ENCODE results near the gene COL6A5. TPM values are rescaled to one million over a fixed set of nuclear protein-coding genes. Genes with fewer than 3 reads are reported as not detected.

The COL6A5 gene
- total and polyA plus RNA-seq, 10 of the 15 experiments (the other 5 are each of a cell fraction or from before 2014, with no cell fraction given): 0.04 to 0.11 TPM; not detected in 8

DNA sequence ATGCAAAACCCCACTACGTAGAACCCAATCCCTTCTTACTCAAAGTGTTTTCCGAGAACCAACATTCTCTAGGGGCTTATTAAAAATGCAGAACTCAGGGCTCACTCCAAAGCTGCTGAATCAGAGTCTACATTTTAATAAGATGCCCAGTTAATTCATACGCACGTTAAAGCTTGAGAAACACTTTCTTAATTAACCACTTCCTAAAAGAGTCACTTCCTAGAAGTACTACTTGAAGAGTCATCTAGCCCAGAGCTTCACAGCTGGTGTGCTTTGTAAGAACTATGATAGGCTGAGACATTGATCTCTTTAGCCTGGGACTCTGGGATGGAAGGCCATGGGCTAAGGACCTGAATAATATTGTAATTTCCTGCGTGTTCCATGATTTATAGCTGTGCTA lies 9.0 kb downstream of the COL6A5 start:
- no peak overlapping the region for H3K4me2 ChIP-seq (ENCODE audit: control insufficient read depth, insufficient read depth)
- no TSS peak for BruUV-seq (replicated peaks)

More for the DNA sequence above, 9.0 kb downstream of the COL6A5 start:
- Histone ChIP-seq H3K4me3 (no peak overlapping the region), H3K27ac (ENCODE audit: control insufficient read depth, insufficient read depth) (no peak overlapping the region), H3K27me3 (replicated peaks in 1 of 2; ENCODE audit: control insufficient read depth in 2 of 2, insufficient read depth in 2 of 2, low read length in 1 of 2) (no peaks in the 10 kb centered on the region), H3K4me1 (ENCODE audit: control insufficient read depth, insufficient read depth, low read length) (no peaks in the 10 kb centered on the region), H4K20me1 (ENCODE audit: control insufficient read depth, insufficient read depth) (no peaks in the 10 kb centered on the region), H3K36me3 (ENCODE audit: control insufficient read depth in 2 of 2, insufficient read depth in 2 of 2, low read length in 1 of 2) (no peaks in the 10 kb centered on the region), H3K9ac (ENCODE audit: control insufficient read depth, insufficient read depth, low read length) (no peak overlapping the region), H3K9me3 (replicated peaks; ENCODE audit: control insufficient read depth, insufficient read depth, low read length) (no peaks in the 10 kb centered on the region), H3K79me2 (ENCODE audit: control insufficient read depth, insufficient read depth, low read length) (no peaks in the 10 kb centered on the region), H2AFZ (ENCODE audit: control insufficient read depth, low read depth, low read length) (no peak overlapping the region)
- in situ Hi-C loops (cut with MboI) (no loop called here), intact Hi-C loops (cut with micrococcal nuclease; ENCODE audit: unreplicated experiment) (no loop called here)
- ChIA-PET CTCF (no interaction called here), RAD21 (ENCODE audit: unreplicated experiment) (no interaction called here), SMC1A (ENCODE audit: uncharacterized antibody, unreplicated experiment) (interaction anchor here (1.0 kb wide), 1 partner anchor 15 kb away, joined by 3 read pairs; no protein-coding TSS in a partner anchor), POLR2A (no interaction called here)
- FAIRE-seq (no peak), DNase-seq (ENCODE audit: low read depth, low spot score) (no peak), ATAC-seq (no peak; the same call in 2 of the 3 replicates)
- 18% methylated on average over 5 of the region's 5 CpGs for WGBS (ENCODE audit: insufficient coverage, insufficient replicate concordance, low lambda C conversion rate, missing lambda C conversion rate)
- TF ChIP-seq MEF2B (IDR thresholded peaks at IDR 0.05; ENCODE audit: partially characterized antibody, poor library complexity, severe bottlenecking) (no peak), NFYB (IDR thresholded peaks at IDR 0.05; ENCODE audit: insufficient read depth, low read depth, low read length) (no peak), ZNF622 (IDR thresholded peaks at IDR 0.05) (no peak), BMI1 (IDR thresholded peaks at IDR 0.05; ENCODE audit: borderline replicate concordance) (no peak), MTA2 (IDR thresholded peaks at IDR 0.05; ENCODE audit: low read depth) (no peak), HDAC2 (IDR thresholded peaks at IDR 0.05) (no peak), BCL11A (IDR thresholded peaks at IDR 0.05; ENCODE audit: low read depth, low read length) (no peak), MLLT1 (IDR thresholded peaks at IDR 0.05) (no peak), RAD21 (IDR thresholded peaks at IDR 0.05; ENCODE audit: insufficient read depth, low read depth, low read length) (no peak), EGR1 (IDR thresholded peaks at IDR 0.05; ENCODE audit: borderline replicate concordance in 1 of 2, low read depth in 2 of 2, low read length in 2 of 2) (no peak), CREM (IDR thresholded peaks at IDR 0.05; ENCODE audit: low read depth) (no peak), ZNF24 (IDR thresholded peaks at IDR 0.05) (no peak), FOXM1 (IDR thresholded peaks at IDR 0.05; ENCODE audit: low read depth, low read length) (no peak)
- TF ChIP-seq, protein P1, sequence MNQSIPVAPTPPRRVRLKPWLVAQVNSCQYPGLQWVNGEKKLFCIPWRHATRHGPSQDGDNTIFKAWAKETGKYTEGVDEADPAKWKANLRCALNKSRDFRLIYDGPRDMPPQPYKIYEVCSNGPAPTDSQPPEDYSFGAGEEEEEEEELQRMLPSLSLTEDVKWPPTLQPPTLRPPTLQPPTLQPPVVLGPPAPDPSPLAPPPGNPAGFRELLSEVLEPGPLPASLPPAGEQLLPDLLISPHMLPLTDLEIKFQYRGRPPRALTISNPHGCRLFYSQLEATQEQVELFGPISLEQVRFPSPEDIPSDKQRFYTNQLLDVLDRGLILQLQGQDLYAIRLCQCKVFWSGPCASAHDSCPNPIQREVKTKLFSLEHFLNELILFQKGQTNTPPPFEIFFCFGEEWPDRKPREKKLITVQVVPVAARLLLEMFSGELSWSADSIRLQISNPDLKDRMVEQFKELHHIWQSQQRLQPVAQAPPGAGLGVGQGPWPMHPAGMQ (IDR thresholded peaks at IDR 0.05; ENCODE audit: borderline replicate concordance): no peak
- TF ChIP-seq, protein P2, sequence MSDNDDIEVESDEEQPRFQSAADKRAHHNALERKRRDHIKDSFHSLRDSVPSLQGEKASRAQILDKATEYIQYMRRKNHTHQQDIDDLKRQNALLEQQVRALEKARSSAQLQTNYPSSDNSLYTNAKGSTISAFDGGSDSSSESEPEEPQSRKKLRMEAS (IDR thresholded peaks at IDR 0.05; ENCODE audit: low read depth, low read length): no peak
- TF ChIP-seq, protein P3, sequence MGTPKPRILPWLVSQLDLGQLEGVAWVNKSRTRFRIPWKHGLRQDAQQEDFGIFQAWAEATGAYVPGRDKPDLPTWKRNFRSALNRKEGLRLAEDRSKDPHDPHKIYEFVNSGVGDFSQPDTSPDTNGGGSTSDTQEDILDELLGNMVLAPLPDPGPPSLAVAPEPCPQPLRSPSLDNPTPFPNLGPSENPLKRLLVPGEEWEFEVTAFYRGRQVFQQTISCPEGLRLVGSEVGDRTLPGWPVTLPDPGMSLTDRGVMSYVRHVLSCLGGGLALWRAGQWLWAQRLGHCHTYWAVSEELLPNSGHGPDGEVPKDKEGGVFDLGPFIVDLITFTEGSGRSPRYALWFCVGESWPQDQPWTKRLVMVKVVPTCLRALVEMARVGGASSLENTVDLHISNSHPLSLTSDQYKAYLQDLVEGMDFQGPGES (IDR thresholded peaks at IDR 0.05): no peak

Data from GM12878 (cell line).